Left ventricle myocardium inferior (tissue), 1 donor: ENCODE measurements around the gene G6PC3. TPM values are rescaled to one million over a fixed set of nuclear protein-coding genes. Genes with fewer than 3 reads are reported as not detected.
"Not testable (repeated sequence)": the region's sequence is repeated elsewhere in the genome, so short reads cannot be mapped to it uniquely, and the experiment has no call there.

Experiments
- DNase-seq: peaks from one replicate; pipeline ENCODE4 v3.0.0-alpha.2; 2020
- H3K27ac ChIP-seq: fragments of 200-600 bp; replicated peaks from 2 replicates; pipeline ENCODE4 v1.8.0; 2021
- H3K27me3 ChIP-seq: fragments of 200-600 bp; 2 replicates; pipeline ENCODE4 v1.8.0; 2021; ENCODE audit warnings: low read depth
- H3K36me3 ChIP-seq: fragments of 200-600 bp; 2 replicates; pipeline ENCODE4 v1.8.0; 2021
- H3K4me1 ChIP-seq: fragments of 200-600 bp; 2 replicates; pipeline ENCODE4 v1.8.0; 2021
- H3K4me3 ChIP-seq: fragments of 200-600 bp; 2 replicates; pipeline ENCODE4 v1.8.0; 2021; ENCODE audit warnings: mild to moderate bottlenecking, moderate library complexity
- H3K9me3 ChIP-seq: fragments of 200-600 bp; replicated peaks from 2 replicates; pipeline ENCODE4 v1.8.0; 2021
- intact Hi-C: fragments of 100-400 bp; cut with micrococcal nuclease; formaldehyde crosslinking; loops from one replicate; pipeline ENCODE4 v1.11.0; 2022
- total RNA-seq: library from RNA; stranded (reverse); fragmentation: NEBNext Ultra II Directional; extraction: Animal tissue kit (Norgen Biotek cat#: 25700); gene quantifications from one replicate; pipeline ENCODE4 v1.2.1, GENCODE V29; 2021
- TF ChIP-seq, protein P1 (sequence below): fragments of 200-600 bp; IDR thresholded peaks from 2 replicates; pipeline ENCODE4 v1.8.0; 2021; ENCODE audit warnings: antibody characterized with exemption, mild to moderate bottlenecking, borderline replicate concordance
- donor health status: DM: no; HTN: yes; CAD: no; lungs with severe emphysema.

Gene G6PC3
- total RNA-seq, 1 donor from 2014 or later, result 29.3 TPM

- peaks cover 22% of the 10 kb centered on the region for H3K36me3 ChIP-seq
- TF ChIP-seq, protein P1, sequence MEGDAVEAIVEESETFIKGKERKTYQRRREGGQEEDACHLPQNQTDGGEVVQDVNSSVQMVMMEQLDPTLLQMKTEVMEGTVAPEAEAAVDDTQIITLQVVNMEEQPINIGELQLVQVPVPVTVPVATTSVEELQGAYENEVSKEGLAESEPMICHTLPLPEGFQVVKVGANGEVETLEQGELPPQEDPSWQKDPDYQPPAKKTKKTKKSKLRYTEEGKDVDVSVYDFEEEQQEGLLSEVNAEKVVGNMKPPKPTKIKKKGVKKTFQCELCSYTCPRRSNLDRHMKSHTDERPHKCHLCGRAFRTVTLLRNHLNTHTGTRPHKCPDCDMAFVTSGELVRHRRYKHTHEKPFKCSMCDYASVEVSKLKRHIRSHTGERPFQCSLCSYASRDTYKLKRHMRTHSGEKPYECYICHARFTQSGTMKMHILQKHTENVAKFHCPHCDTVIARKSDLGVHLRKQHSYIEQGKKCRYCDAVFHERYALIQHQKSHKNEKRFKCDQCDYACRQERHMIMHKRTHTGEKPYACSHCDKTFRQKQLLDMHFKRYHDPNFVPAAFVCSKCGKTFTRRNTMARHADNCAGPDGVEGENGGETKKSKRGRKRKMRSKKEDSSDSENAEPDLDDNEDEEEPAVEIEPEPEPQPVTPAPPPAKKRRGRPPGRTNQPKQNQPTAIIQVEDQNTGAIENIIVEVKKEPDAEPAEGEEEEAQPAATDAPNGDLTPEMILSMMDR, result no peak
- intact Hi-C loops, result no loop called here
- no peaks in the 10 kb centered on the region for H3K9me3 ChIP-seq
- peak overlapping the region; percentile 38 for H3K27ac ChIP-seq
- DNase-seq, result no peak
- peaks cover 96% of the 10 kb centered on the region for H3K4me1 ChIP-seq
- H3K4me3 ChIP-seq, result no peak overlapping the region
- no peaks in the 10 kb centered on the region for H3K27me3 ChIP-seq
Measured at GRCh38 chr17:44119062-44119461, 48.5 kb downstream of the G6PC3 start.

DNA sequence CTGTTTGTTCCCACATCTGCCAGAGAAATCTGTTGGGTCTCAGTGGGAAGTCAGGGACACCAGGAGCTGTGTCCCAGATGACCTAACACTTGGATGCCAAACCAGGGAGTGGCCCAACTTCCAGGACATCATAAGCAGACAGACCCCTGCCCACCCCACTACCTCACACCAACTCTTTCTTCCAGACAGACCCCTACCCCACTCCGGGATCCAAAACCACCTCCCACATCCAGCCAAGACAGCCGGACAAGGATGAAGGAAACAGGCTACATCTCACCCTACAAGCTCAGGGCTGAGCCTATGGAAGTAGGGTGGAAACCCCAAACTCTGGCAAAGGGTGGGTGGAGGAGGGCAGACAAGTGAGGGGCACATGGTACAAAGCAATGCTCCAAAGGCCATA, 49.3 kb downstream of the G6PC3 start:
- intact Hi-C loops, result no loop called here
- Histone ChIP-seq H3K27me3 (no peaks in the 10 kb centered on the region), H3K4me1 (peaks cover 95% of the 10 kb centered on the region), H3K9me3 (no peaks in the 10 kb centered on the region), H3K4me3 (no peak overlapping the region), H3K27ac (no peak overlapping the region), H3K36me3 (peaks cover 18% of the 10 kb centered on the region)
- DNase-seq, result no peak
- TF ChIP-seq, protein P1, result no peak

- H3K4me3 ChIP-seq, H3K27ac ChIP-seq: not testable (repeated sequence)
- peaks cover 90% of the 10 kb centered on the region for H3K4me1 ChIP-seq
Measured at GRCh38 chr17:44120281-44120680, 49.7 kb downstream of the G6PC3 start.

GRCh38 chr17:44120851-44121605, 50.5 kb downstream of the G6PC3 start:
- Histone ChIP-seq H3K4me1 (peaks cover 83% of the 10 kb centered on the region), H3K27ac (peak overlapping the region; percentile 94), H3K9me3 (no peaks in the 10 kb centered on the region), H3K36me3 (peaks cover 15% of the 10 kb centered on the region), H3K4me3 (peak overlapping the region; percentile 87), H3K27me3 (no peaks in the 10 kb centered on the region)
- intact Hi-C loops, result no loop called here
- DNase-seq, result no peak
- TF ChIP-seq, protein P1, result no peak

More at GRCh38 chr17:44120281-44120680, 49.7 kb downstream of the G6PC3 start:
- H3K9me3 ChIP-seq, intact Hi-C loops, H3K27me3 ChIP-seq, DNase-seq: not testable (repeated sequence)
- peaks cover 18% of the 10 kb centered on the region for H3K36me3 ChIP-seq

DNA sequence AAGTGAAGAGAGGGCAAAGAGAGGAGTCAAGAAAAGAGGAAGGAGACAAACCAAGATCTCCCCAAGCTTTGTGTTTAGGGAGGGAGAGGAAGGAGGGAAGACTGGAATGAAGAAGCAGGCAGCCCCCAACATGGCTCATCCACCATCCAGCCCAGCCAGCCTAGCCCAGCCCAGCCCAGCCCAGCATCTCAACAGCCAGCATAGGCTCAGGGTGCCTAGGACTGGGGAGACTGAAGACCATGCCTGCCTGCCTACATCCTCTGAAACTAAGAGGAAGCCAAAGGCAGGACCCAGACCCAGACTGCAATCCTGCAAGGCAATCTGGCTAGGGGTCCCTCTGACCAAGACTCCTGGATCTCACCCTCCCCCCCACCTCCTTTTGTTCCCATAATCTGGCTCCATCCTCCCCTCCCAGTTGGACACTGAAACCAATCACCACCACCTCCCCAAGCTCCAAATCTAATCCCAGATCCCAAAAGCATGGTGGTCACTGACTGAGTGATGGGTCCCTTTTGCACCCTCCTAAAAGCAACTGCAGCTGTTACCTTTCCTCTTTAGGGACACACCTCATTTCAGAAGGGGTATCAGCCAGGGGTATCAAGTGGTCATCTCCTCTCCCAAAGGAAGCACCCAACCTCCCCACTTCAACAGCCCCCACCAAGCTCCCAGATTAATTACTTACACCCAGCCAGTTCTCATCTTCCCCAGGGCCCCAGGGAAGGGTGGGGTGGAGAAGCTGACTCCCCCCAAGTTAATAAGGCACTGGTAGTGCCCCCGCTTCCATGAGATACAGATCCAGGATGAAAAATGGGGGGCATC, 51.7 kb downstream of the G6PC3 start:
- H3K27me3 ChIP-seq, result no peaks in the 10 kb centered on the region
- no peaks in the 10 kb centered on the region for H3K9me3 ChIP-seq
- no peak for DNase-seq
- H3K4me3 ChIP-seq, result peak overlapping the region; percentile 87
- TF ChIP-seq, protein P1, result no peak
- peak overlapping the region; percentile 94 for H3K27ac ChIP-seq
- H3K4me1 ChIP-seq, result peaks cover 72% of the 10 kb centered on the region
- H3K36me3 ChIP-seq, result peaks cover 4% of the 10 kb centered on the region
- intact Hi-C loops, result no loop called here
